ENCODE results near the gene GDA. TPM values are rescaled to one million over a fixed set of nuclear protein-coding genes. Genes with fewer than 3 reads are reported as not detected.

GDA gene
- total RNA-seq, 2 experiments from 2014 or later, result not detected

GRCh38 chr9:72187121-72187695 lies 38.0 kb downstream of the GDA start:
- DNase-seq (no peak), ATAC-seq (no peak)
- intact Hi-C loops (cut with DNase I, micrococcal nuclease), result no loop called here
- peaks cover 2% of the 10 kb centered on the region for H3K9me3 Mint-ChIP-seq (ENCODE audit: low read depth)
- CTCF ChIA-PET, result no interaction called here
- POLR2A ChIA-PET, result no interaction called here
- H3K36me3 Mint-ChIP-seq (ENCODE audit: low read depth), result no peaks in the 10 kb centered on the region
- no peaks in the 10 kb centered on the region for H3K4me1 Mint-ChIP-seq
- H3K4me3 Mint-ChIP-seq, result no peak overlapping the region
- no peak overlapping the region for H3K27ac Mint-ChIP-seq
- peaks cover 9% of the 10 kb centered on the region for H3K27me3 Mint-ChIP-seq

DNA sequence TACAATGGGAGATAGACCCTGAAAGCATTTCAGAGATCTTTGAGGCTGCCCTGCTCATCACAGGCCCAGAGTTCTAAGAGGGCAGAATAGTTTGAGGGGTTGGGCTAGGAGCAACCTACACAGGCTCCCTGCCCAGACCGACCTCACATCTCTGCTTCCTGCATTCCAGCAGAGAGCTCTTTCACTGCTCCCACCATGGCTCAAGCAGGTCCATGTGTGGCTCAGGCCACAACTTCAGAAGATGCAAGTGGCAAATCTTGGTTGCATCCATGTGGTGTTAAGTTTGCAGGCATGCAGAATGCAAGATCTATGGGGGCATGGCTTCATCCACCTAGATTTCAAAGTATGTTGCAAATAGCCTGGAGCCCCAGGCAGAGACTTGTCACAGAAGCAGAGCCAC lies 39.0 kb downstream of the GDA start:
- no peak overlapping the region for H3K4me3 Mint-ChIP-seq
- H3K27ac Mint-ChIP-seq, result no peak overlapping the region
- ATAC-seq (no peak), DNase-seq (no peak)
- no peaks in the 10 kb centered on the region for H3K36me3 Mint-ChIP-seq (ENCODE audit: low read depth)
- peaks cover 10% of the 10 kb centered on the region for H3K27me3 Mint-ChIP-seq
- ChIA-PET CTCF (interaction anchor here (0.7 kb wide), 1 partner anchor 95 kb away, joined by 3 read pairs; no protein-coding TSS in a partner anchor), POLR2A (no interaction called here)
- intact Hi-C loops (cut with DNase I, micrococcal nuclease), result no loop called here
- H3K9me3 Mint-ChIP-seq (ENCODE audit: low read depth), result peaks cover 2% of the 10 kb centered on the region
- H3K4me1 Mint-ChIP-seq, result no peaks in the 10 kb centered on the region

DNA sequence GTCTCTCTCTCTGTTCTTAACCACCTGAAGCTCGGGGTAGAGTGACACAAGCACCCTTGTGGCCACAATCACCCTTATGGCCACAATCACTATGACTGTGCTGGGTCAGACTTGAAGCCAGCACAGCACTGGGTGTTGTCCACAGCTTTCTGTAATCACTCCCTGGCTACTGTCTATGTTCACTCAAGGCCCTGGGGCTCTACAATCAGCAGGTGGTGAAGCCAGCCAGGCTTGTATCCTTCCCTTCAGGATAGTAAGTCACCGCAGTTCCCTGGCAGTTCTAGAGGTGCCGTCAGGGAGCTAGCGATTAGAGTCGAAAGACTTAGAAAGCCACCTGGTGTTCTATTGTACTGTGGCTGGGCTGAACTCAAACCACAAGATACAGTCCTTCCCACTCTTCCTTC lies 44.2 kb downstream of the GDA start:
- Mint-ChIP-seq H3K27ac (no peak overlapping the region), H3K4me1 (no peaks in the 10 kb centered on the region), H3K27me3 (peaks cover 9% of the 10 kb centered on the region), H3K9me3 (ENCODE audit: low read depth) (peaks cover 2% of the 10 kb centered on the region), H3K4me3 (no peak overlapping the region), H3K36me3 (ENCODE audit: low read depth) (no peaks in the 10 kb centered on the region)
- intact Hi-C loops (cut with DNase I, micrococcal nuclease), result no loop called here
- no peak for ATAC-seq
- ChIA-PET CTCF (interaction anchor here (1.0 to 1.1 kb wide), 2 partner anchors 39 to 155 kb away, joined by 3 read pairs; no protein-coding TSS in a partner anchor), POLR2A (no interaction called here)
- DNase-seq, result no peak

GRCh38 chr9:72199238-72199637 lies 50.0 kb downstream of the GDA start:
- no peak for DNase-seq
- ChIA-PET POLR2A (no interaction called here), CTCF (interaction anchor here (1.3 kb wide), 1 partner anchor 191 kb away, joined by 3 read pairs; no protein-coding TSS in a partner anchor)
- intact Hi-C loops (cut with DNase I, micrococcal nuclease), result no loop called here
- H3K27me3 Mint-ChIP-seq, result peaks cover 6% of the 10 kb centered on the region
- no peaks in the 10 kb centered on the region for H3K9me3 Mint-ChIP-seq (ENCODE audit: low read depth)
- H3K27ac Mint-ChIP-seq, result no peak overlapping the region
- no peaks in the 10 kb centered on the region for H3K4me1 Mint-ChIP-seq
- no peak overlapping the region for H3K4me3 Mint-ChIP-seq
- no peaks in the 10 kb centered on the region for H3K36me3 Mint-ChIP-seq (ENCODE audit: low read depth)
- ATAC-seq, result no peak

DNA sequence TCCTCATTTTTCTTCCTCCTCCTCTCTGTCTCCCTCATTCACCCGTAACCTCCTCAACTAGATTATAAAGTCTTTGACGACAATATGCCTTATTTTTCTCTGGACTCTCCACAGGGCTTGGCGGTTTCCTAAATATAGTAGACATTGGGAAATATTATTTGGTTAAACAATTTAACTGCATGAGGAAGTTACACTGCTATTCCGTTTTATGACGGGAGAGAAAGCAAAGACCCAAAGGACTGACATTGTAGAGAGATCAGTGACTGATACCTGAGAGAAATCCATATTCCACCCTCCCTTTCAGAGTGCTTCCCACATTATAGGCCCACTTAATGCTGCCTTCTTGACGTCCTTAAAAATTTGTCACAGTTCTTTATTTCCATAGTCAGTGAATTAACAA lies 51.2 kb downstream of the GDA start:
- POLR2A ChIA-PET, result no interaction called here
- H3K9me3 Mint-ChIP-seq (ENCODE audit: low read depth), result no peaks in the 10 kb centered on the region
- intact Hi-C loops (cut with DNase I, micrococcal nuclease), result loop anchor here in 1 of 2 experiments (5.0 kb wide), 1 partner anchor 163 kb away; no protein-coding TSS in a partner anchor
- H3K4me3 Mint-ChIP-seq, result no peak overlapping the region
- H3K27ac Mint-ChIP-seq, result no peak overlapping the region
- ATAC-seq, result no peak
- no peak for DNase-seq
- no peaks in the 10 kb centered on the region for H3K36me3 Mint-ChIP-seq (ENCODE audit: low read depth)
- H3K4me1 Mint-ChIP-seq, result no peaks in the 10 kb centered on the region
- peaks cover 6% of the 10 kb centered on the region for H3K27me3 Mint-ChIP-seq
- CTCF ChIA-PET, result no interaction called here

DNA sequence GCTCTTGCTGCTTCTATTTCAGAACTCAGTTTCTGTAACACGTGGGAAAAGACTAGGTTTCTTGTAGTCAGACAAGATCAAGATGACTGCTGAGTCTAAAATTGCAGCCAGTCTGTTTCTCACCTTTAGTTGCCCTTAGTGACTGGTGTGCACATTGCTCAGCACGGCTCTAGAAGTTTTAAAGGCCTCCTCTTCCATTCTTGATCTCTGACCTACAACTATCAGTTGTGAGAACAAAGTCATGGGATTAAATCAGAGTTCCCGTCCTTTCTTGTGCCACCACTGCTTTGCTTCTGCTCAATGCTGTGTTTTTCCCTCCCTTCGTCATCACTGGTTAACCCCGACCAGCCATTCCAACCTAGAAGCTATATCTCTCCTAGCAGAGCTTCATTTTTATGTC lies 52.8 kb downstream of the GDA start:
- intact Hi-C loops (cut with DNase I, micrococcal nuclease), result loop anchor here in 1 of 2 experiments (5.0 kb wide), 1 partner anchor 165 kb away; no protein-coding TSS in a partner anchor
- POLR2A ChIA-PET, result no interaction called here
- no peak overlapping the region for H3K27ac Mint-ChIP-seq

GRCh38 chr9:72203205-72203803 lies 54.1 kb downstream of the GDA start:
- no peaks in the 10 kb centered on the region for H3K36me3 Mint-ChIP-seq (ENCODE audit: low read depth)
- DNase-seq, result peak; percentile 8
- CTCF ChIA-PET, result interaction anchor here (0.5 to 2.5 kb wide), 6 partner anchors 14 to 177 kb away, joined by 3 to 10 read pairs (median 4); no protein-coding TSS in a partner anchor
- POLR2A ChIA-PET, result no interaction called here
- no peaks in the 10 kb centered on the region for H3K9me3 Mint-ChIP-seq (ENCODE audit: low read depth)
- peaks cover 2% of the 10 kb centered on the region for H3K27me3 Mint-ChIP-seq
- intact Hi-C loops (cut with DNase I, micrococcal nuclease), result loop anchor here in 1 of 2 experiments (1.0 to 5.0 kb wide), 2 partner anchors 69 to 166 kb away; no protein-coding TSS in a partner anchor
- no peaks in the 10 kb centered on the region for H3K4me1 Mint-ChIP-seq
- ATAC-seq, result peak; percentile 66
- no peak overlapping the region for H3K4me3 Mint-ChIP-seq
- H3K27ac Mint-ChIP-seq, result no peak overlapping the region

More for the DNA sequence above, 52.8 kb downstream of the GDA start:
- DNase-seq (no peak), ATAC-seq (no peak)
- H3K9me3 Mint-ChIP-seq (ENCODE audit: low read depth), result no peaks in the 10 kb centered on the region
- CTCF ChIA-PET, result interaction anchor here (0.7 to 2.5 kb wide), 3 partner anchors 70 to 128 kb away, joined by 3 to 10 read pairs (median 4); no protein-coding TSS in a partner anchor
- H3K36me3 Mint-ChIP-seq (ENCODE audit: low read depth), result no peaks in the 10 kb centered on the region
- H3K27me3 Mint-ChIP-seq, result peaks cover 4% of the 10 kb centered on the region
- no peak overlapping the region for H3K4me3 Mint-ChIP-seq
- H3K4me1 Mint-ChIP-seq, result no peaks in the 10 kb centered on the region

GRCh38 chr9:72204062-72204461 lies 54.8 kb downstream of the GDA start:
- peaks cover 2% of the 10 kb centered on the region for H3K27me3 Mint-ChIP-seq
- no peaks in the 10 kb centered on the region for H3K9me3 Mint-ChIP-seq (ENCODE audit: low read depth)
- intact Hi-C loops (cut with DNase I, micrococcal nuclease), result loop anchor here in 1 of 2 experiments (5.0 kb wide), 1 partner anchor 167 kb away; no protein-coding TSS in a partner anchor
- ATAC-seq (no peak), DNase-seq (no peak)
- H3K4me1 Mint-ChIP-seq, result no peaks in the 10 kb centered on the region
- H3K27ac Mint-ChIP-seq, result no peak overlapping the region
- CTCF ChIA-PET, result interaction anchor here (0.6 to 2.5 kb wide), 4 partner anchors 14 to 68 kb away, joined by 3 to 10 read pairs (median 4); no protein-coding TSS in a partner anchor
- POLR2A ChIA-PET, result no interaction called here
- H3K4me3 Mint-ChIP-seq, result no peak overlapping the region
- H3K36me3 Mint-ChIP-seq (ENCODE audit: low read depth), result no peaks in the 10 kb centered on the region

DNA sequence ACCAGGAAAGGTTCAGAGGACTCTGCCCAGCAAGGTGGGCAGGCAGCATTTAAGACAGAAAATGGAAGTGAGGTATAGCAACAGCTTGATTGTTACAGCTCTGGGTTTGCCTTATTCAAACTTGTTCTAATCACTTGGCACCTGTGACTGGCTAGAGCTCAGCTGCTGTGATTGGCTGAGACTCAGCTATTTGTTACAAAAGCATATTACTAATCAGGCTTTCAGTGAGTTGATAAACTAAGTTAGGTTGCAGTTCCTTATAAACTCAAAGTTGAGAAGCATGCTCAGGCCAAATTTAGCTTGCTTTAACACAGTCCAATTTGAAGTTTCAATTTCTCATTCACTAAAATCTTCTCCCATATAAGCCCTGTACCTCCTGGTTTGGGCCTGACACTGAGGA lies 56.3 kb downstream of the GDA start:
- H3K27me3 Mint-ChIP-seq, result peaks cover 6% of the 10 kb centered on the region
- no peaks in the 10 kb centered on the region for H3K9me3 Mint-ChIP-seq (ENCODE audit: low read depth)
- H3K4me3 Mint-ChIP-seq, result no peak overlapping the region
- H3K27ac Mint-ChIP-seq, result no peak overlapping the region
- H3K36me3 Mint-ChIP-seq (ENCODE audit: low read depth), result no peaks in the 10 kb centered on the region
- H3K4me1 Mint-ChIP-seq, result no peaks in the 10 kb centered on the region
- DNase-seq (no peak), ATAC-seq (no peak)
- CTCF ChIA-PET, result interaction anchor here (2.5 kb wide), 1 partner anchor 167 kb away, joined by 9 read pairs; no protein-coding TSS in a partner anchor
- POLR2A ChIA-PET, result no interaction called here
- intact Hi-C loops (cut with DNase I, micrococcal nuclease), result no loop called here

- intact Hi-C loops (cut with DNase I, micrococcal nuclease), result no loop called here
- Mint-ChIP-seq H3K36me3 (ENCODE audit: low read depth) (no peaks in the 10 kb centered on the region), H3K4me3 (no peak overlapping the region), H3K27ac (no peak overlapping the region), H3K4me1 (no peaks in the 10 kb centered on the region), H3K27me3 (peaks cover 10% of the 10 kb centered on the region), H3K9me3 (ENCODE audit: low read depth) (no peaks in the 10 kb centered on the region)
- POLR2A ChIA-PET, result no interaction called here
- no peak for ATAC-seq
- DNase-seq, result no peak
- CTCF ChIA-PET, result interaction anchor here (0.7 to 2.5 kb wide), 2 partner anchors 168 to 346 kb away, joined by 3 to 9 read pairs; no protein-coding TSS in a partner anchor
These were observed 58.0 kb downstream of the GDA start for GRCh38 chr9:72207278-72207677.

DNA sequence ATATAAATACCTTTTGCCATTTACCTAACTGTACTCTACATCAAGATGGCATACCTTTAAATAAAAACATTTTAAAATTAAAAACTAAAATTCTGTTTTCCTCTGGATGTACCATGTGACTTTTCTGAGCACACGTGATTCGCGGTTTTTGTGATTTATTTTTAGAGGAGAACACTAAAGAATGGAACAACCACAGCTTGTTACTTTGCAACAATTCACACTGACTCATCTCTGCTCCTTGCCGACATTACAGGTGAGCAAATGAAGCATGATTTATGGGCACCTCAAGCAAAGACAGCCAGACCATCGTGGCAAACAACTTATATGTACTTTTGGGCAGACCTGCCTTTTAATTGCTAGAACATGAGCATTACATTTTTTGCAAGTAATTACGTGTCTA lies 61.3 kb downstream of the GDA start:
- peaks cover 13% of the 10 kb centered on the region for H3K27me3 Mint-ChIP-seq
- CTCF ChIA-PET, result no interaction called here
- POLR2A ChIA-PET, result no interaction called here
- no peaks in the 10 kb centered on the region for H3K36me3 Mint-ChIP-seq (ENCODE audit: low read depth)
- no peak overlapping the region for H3K27ac Mint-ChIP-seq
- H3K4me3 Mint-ChIP-seq, result no peak overlapping the region
- H3K4me1 Mint-ChIP-seq, result no peaks in the 10 kb centered on the region
- intact Hi-C loops (cut with DNase I, micrococcal nuclease), result no loop called here
- no peaks in the 10 kb centered on the region for H3K9me3 Mint-ChIP-seq (ENCODE audit: low read depth)
- no peak for ATAC-seq
- no peak for DNase-seq

DNA sequence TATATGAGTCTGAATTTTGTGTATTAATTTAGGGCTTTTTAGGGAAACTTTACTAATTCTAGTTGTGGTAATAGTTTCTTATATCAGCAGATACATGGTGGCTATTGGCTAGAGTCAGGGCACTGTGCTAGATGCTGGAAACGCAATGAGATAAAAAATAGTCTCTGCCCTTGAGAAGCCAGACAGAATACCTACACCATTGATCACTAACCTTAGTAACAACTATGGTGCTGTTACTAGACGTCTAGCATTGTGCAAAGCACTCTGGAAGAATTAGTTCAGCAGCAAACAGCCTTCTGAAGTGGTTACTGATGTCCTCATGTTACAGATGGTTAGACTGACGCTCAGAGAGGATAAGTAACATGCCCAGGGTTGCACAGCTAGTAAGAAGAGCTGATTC lies 61.8 kb downstream of the GDA start:
- Mint-ChIP-seq H3K27ac (no peak overlapping the region), H3K36me3 (ENCODE audit: low read depth) (no peaks in the 10 kb centered on the region), H3K4me3 (no peak overlapping the region), H3K9me3 (ENCODE audit: low read depth) (no peaks in the 10 kb centered on the region), H3K4me1 (no peaks in the 10 kb centered on the region), H3K27me3 (peaks cover 13% of the 10 kb centered on the region)
- intact Hi-C loops (cut with DNase I, micrococcal nuclease), result no loop called here
- ChIA-PET POLR2A (no interaction called here), CTCF (no interaction called here)
- DNase-seq (no peak), ATAC-seq (no peak)
